Sigmoid colon (tissue), 4 donors: ENCODE results near the gene GLI3.

Experiments used
- EP300 ChIP-seq, 4 donors: sonication (generic); formaldehyde crosslinking; IDR thresholded peaks; one replicate each; pipeline ENCODE4 v1.6.1; 2017; ENCODE audit warnings: antibody characterized with exemption in 4 of 4
- POLR2A ChIP-seq, 2 donors: fragments of 450-650 bp; IDR thresholded peaks; one replicate each; pipeline ENCODE4 v1.6.1; 2016; ENCODE audit warnings: antibody characterized with exemption in 2 of 2, mild to moderate bottlenecking in 2 of 2, moderate library complexity in 2 of 2
- POLR2AphosphoS5 ChIP-seq, 4 donors: sonication (generic); formaldehyde crosslinking; IDR thresholded peaks; one replicate each; pipeline ENCODE4 v1.6.1; 2017; ENCODE audit warnings: antibody characterized with exemption in 4 of 4
- TF ChIP-seq, protein P1 (sequence below), 4 experiments: fragments of 450-650 bp in 3 of 4; fragments of 200-600 bp in 1 of 4; IDR thresholded peaks; one replicate each; pipeline ENCODE4 v1.5.1; 2016 to 2019; ENCODE audit warnings: antibody characterized with exemption in 4 of 4, mild to moderate bottlenecking in 3 of 4, moderate library complexity in 2 of 4

DNA sequence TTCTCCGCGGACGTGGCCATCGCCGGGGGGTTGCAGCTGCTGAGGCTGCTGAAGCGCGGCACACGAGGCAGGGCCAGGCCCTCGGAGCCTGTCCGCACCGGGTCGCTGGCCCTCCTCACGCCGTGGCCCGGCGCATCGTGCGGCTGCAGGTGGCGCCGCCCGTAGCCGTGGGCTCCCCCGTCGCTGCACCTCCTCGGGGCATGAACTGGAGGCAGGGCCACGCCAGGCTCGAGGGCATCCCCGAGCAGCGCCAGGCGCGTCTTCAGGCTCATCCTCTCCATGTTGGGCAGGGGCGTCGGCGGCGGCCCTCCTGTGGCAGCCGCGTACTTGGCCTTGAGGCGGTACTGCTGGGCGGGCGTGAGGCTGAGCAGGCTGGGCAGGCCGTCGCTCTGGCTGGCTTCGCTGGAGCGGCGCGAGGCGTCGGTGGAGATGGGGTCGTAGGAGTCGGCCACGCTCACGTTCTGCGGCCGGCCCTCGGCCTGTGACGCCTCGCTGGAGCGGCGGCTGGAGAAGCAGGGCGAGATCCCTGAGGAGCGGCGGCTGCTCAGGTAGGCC lies 271.0 kb downstream of the GLI3 start:
- TF ChIP-seq, protein P1, sequence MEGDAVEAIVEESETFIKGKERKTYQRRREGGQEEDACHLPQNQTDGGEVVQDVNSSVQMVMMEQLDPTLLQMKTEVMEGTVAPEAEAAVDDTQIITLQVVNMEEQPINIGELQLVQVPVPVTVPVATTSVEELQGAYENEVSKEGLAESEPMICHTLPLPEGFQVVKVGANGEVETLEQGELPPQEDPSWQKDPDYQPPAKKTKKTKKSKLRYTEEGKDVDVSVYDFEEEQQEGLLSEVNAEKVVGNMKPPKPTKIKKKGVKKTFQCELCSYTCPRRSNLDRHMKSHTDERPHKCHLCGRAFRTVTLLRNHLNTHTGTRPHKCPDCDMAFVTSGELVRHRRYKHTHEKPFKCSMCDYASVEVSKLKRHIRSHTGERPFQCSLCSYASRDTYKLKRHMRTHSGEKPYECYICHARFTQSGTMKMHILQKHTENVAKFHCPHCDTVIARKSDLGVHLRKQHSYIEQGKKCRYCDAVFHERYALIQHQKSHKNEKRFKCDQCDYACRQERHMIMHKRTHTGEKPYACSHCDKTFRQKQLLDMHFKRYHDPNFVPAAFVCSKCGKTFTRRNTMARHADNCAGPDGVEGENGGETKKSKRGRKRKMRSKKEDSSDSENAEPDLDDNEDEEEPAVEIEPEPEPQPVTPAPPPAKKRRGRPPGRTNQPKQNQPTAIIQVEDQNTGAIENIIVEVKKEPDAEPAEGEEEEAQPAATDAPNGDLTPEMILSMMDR (IDR thresholded peaks at IDR 0.05), result no peak
- no peak for TF ChIP-seq POLR2AphosphoS5 (IDR thresholded peaks at IDR 0.05)
- TF ChIP-seq POLR2A (IDR thresholded peaks at IDR 0.05), result no peak
- TF ChIP-seq EP300 (IDR thresholded peaks at IDR 0.05), result no peak
